ENCODE results near the gene GRIN2A. TPM values are rescaled to one million over a fixed set of nuclear protein-coding genes. Genes with fewer than 3 reads are reported as not detected.

GRIN2A gene
- total and polyA plus RNA-seq, 12 donors = 0.07 to 1.2 (median 0.32) TPM; not detected in 2

GRCh38 chr16:9793623-9794022 lies 388.6 kb downstream of the GRIN2A start:
- no peaks in the 10 kb centered on the region for H3K36me3 ChIP-seq (replicated peaks in 1 of 2)
- TF ChIP-seq CTCF (IDR thresholded peaks at IDR 0.05) (no peak), POLR2A (IDR thresholded peaks at IDR 0.05) (no peak)
- no peak for DNase-seq
- H3K27ac ChIP-seq = no peak overlapping the region
- no peaks in the 10 kb centered on the region for H3K27me3 ChIP-seq
- intact Hi-C loops (cut with DNase I) = no loop called here
- WGBS, 4 donors = 71 to 84% (median 76%) methylated on average over 6 of the region's 6 CpGs
- H3K9me3 ChIP-seq (replicated peaks in 1 of 3) = no peaks in the 10 kb centered on the region
- no peak overlapping the region for H3K4me3 ChIP-seq
- no peaks in the 10 kb centered on the region for H3K4me1 ChIP-seq (replicated peaks in 1 of 2)

GRCh38 chr16:9791556-9791955 lies 390.7 kb downstream of the GRIN2A start:
- H3K36me3 ChIP-seq (replicated peaks in 1 of 2) = no peaks in the 10 kb centered on the region
- H3K9me3 ChIP-seq (replicated peaks in 1 of 3) = no peaks in the 10 kb centered on the region
- no peaks in the 10 kb centered on the region for H3K4me1 ChIP-seq (replicated peaks in 1 of 2)
- no peak for DNase-seq
- 54 to 72% (median 61%) methylated on average over 4 of the region's 4 CpGs for WGBS, 4 donors
- no peak overlapping the region for H3K27ac ChIP-seq
- H3K27me3 ChIP-seq = no peaks in the 10 kb centered on the region
- intact Hi-C loops (cut with DNase I) = no loop called here
- TF ChIP-seq CTCF (IDR thresholded peaks at IDR 0.05) (no peak), POLR2A (IDR thresholded peaks at IDR 0.05) (no peak)
- H3K4me3 ChIP-seq = no peak overlapping the region

- 59 to 79% (median 71%) methylated on average over 2 of the region's 2 CpGs for WGBS, 4 donors
- intact Hi-C loops (cut with DNase I) = no loop called here
- TF ChIP-seq CTCF (IDR thresholded peaks at IDR 0.05) (no peak), POLR2A (IDR thresholded peaks at IDR 0.05) (no peak)
- Histone ChIP-seq H3K27me3 (no peaks in the 10 kb centered on the region), H3K27ac (no peak overlapping the region), H3K9me3 (replicated peaks in 1 of 3) (no peaks in the 10 kb centered on the region), H3K4me3 (no peak overlapping the region), H3K36me3 (replicated peaks in 1 of 2) (no peaks in the 10 kb centered on the region), H3K4me1 (replicated peaks in 1 of 2) (no peaks in the 10 kb centered on the region)
- no peak for DNase-seq
These were observed 392.0 kb downstream of the GRIN2A start for GRCh38 chr16:9790199-9790598.

GRCh38 chr16:9787717-9788116 lies 394.5 kb downstream of the GRIN2A start:
- no peaks in the 10 kb centered on the region for H3K27me3 ChIP-seq
- WGBS, 4 donors = 27 to 52% (median 43%) methylated on average over 5 of the region's 5 CpGs
- H3K9me3 ChIP-seq (replicated peaks in 1 of 3) = no peaks in the 10 kb centered on the region
- TF ChIP-seq POLR2A (IDR thresholded peaks at IDR 0.05) (no peak), CTCF (IDR thresholded peaks at IDR 0.05) (no peak)
- H3K4me1 ChIP-seq (replicated peaks in 1 of 2) = no peaks in the 10 kb centered on the region
- intact Hi-C loops (cut with DNase I) = no loop called here
- peak in 1 of 7 donors; percentile 56 for DNase-seq
- H3K36me3 ChIP-seq (replicated peaks in 1 of 2) = no peaks in the 10 kb centered on the region
- no peak overlapping the region for H3K27ac ChIP-seq
- H3K4me3 ChIP-seq = no peak overlapping the region

All from adrenal gland (tissue), 12 donors.